Heart left ventricle (tissue), 13 donors: Measurements from ENCODE around the gene ZNF444.

ENCODE experiments used
- POLR2A ChIP-seq, 2 donors: fragments of 450-650 bp; IDR thresholded peaks; one replicate each; pipeline ENCODE4 v1.6.1; 2017; ENCODE audit warnings: antibody characterized with exemption in 2 of 2, mild to moderate bottlenecking in 2 of 2, moderate library complexity in 2 of 2
- TF ChIP-seq, protein P1 (sequence below), 12 donors: fragments of 200-600 bp; sonication (generic) in 4 of 12; IDR thresholded peaks; one replicate each; pipeline versions ENCODE4 v1.5.0 to v1.8.0; 2018 to 2022; ENCODE audit warnings: antibody characterized with exemption in 12 of 12, mild to moderate bottlenecking in 5 of 12
- donor health status: ischemic (EF 13 %, LVEDD 7.1; RV severe dilation, severe dysfunction).
- donor health status: DM: no; HTN: yes; CAD: no.
- donor health status: DM: no; HTN: no; CAD: no.
- donor health status: ischemic (EF 25% LVEDD 6.9; RV normal size, moderate dysfunction).
- donor health status: ischemic (EF 25% LVEDD 5.7; RV mildly dilated, moderate dysfunction).
- donor health status: ischemic (EF 35%, LVEDD 5.7; RV mildly dilated, moderate dysfunction).
- donor health status: nonischemic (EF 11% LVEDD 7.7; RV severe dilation, severe dysfunction).
- donor health status: DM: yes; HTN: yes; CAD: no.
- donor health status: PGD.
- donor health status: ischemic (EF 29% LVEDD 5.4; RV normal size, mild dysfunction).
- donor health status: nonischemic (EF 23%, LVEDD 6.1; RV moderate dilation, normal function).

DNA sequence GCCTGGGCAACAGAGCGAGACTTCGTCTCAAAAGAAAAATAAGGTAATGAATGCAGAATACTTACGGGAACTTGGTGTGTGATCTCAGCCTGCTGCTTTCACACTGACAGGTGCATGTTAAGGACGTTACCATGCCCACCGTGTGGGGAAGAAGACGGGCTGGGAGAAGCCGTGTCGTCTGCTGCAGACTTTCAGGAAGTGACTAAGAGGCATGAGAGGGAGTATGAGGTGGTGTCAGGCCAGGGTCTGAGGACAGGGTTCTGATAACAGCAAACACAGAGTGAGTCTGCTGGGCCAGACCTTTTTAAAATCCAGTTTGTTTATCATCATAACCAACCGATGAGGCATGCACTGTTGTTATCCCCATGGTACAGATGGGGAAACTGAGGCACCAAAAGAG is 21.2 kb downstream of the ZNF444 start:
- TF ChIP-seq, protein P1, sequence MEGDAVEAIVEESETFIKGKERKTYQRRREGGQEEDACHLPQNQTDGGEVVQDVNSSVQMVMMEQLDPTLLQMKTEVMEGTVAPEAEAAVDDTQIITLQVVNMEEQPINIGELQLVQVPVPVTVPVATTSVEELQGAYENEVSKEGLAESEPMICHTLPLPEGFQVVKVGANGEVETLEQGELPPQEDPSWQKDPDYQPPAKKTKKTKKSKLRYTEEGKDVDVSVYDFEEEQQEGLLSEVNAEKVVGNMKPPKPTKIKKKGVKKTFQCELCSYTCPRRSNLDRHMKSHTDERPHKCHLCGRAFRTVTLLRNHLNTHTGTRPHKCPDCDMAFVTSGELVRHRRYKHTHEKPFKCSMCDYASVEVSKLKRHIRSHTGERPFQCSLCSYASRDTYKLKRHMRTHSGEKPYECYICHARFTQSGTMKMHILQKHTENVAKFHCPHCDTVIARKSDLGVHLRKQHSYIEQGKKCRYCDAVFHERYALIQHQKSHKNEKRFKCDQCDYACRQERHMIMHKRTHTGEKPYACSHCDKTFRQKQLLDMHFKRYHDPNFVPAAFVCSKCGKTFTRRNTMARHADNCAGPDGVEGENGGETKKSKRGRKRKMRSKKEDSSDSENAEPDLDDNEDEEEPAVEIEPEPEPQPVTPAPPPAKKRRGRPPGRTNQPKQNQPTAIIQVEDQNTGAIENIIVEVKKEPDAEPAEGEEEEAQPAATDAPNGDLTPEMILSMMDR (IDR thresholded peaks at IDR 0.05): no peak
- no peak for TF ChIP-seq POLR2A (IDR thresholded peaks at IDR 0.05)
